Fibroblast of skin of left biceps (primary cell): ENCODE data around the gene NECTIN1.

Experiments used
- DNase-seq, 2 experiments: peaks; one replicate each; pipeline ENCODE4 v3.0.0-alpha.2; 2013; ENCODE audit warnings: low read depth in 2 of 2

Gene NECTIN1

DNA sequence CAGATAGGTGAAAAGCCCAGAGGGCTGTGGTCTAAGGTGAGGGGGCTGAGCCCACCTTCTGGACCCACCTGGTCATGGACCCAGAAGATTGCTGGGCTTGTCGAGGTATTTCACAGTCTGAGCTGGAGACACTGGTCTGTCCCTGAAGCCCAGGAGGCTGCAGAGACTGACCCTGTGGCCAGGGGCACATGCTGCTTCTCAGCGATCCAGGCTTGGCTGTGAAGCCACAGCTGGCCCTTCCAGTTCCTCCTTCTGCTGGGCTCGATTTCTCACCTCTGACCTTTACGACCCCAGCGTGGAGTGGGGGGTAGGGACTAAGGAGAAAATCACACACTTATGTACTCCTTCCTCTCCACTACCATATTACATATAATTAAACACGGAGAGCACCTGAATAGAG, 88.5 kb downstream of the NECTIN1 start:
- DNase-seq = no peak

GRCh38 chr11:119639642-119640205, 89.3 kb downstream of the NECTIN1 start:
- no peak for DNase-seq

DNA sequence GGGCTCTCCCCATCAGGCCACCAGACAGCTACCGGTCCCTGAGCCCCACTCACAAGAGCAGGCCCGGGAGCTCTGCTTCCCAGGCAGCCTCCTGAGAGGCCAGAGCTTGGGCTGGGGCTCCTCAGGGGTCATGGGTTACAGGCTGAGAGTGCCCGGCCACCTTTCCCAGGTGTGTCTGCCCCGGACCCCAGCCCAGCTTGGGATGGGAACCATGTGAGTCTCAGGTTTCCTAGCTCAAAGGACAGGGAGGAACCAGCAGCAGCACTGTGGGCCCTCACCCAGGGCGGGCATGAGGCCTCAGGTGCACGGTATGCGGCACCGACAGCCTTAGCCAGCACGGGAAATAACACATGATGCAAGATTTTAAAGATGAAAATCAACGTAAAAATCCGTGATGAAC, 90.1 kb downstream of the NECTIN1 start:
- no peak for DNase-seq

DNA sequence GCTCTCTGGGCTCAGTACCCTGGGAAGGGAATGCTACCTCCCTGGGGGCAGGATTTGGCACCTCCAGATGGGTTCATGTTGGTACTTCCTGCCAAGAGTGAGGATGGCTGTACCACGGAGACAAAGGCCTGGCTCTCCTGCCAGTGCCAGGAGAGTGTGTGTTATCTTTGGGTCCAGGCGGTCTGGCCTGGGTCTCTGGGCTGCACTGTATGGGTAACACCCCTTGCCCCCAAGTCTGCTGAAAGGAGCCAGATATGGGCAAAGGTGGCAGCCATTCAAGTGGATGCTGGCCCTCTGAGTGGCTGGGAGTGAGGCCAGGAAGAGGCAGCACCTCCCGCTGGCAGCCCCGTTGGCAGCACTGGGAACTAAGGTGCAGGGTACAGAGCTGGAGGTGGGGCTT, 91.5 kb downstream of the NECTIN1 start:
- DNase-seq = no peak

- no peak for DNase-seq
These were observed 93.2 kb downstream of the NECTIN1 start for GRCh38 chr11:119635776-119636175.

GRCh38 chr11:119635041-119635740, 93.8 kb downstream of the NECTIN1 start:
- no peak for DNase-seq

- DNase-seq = no peak
These were observed 94.7 kb downstream of the NECTIN1 start for GRCh38 chr11:119634301-119634700.

DNA sequence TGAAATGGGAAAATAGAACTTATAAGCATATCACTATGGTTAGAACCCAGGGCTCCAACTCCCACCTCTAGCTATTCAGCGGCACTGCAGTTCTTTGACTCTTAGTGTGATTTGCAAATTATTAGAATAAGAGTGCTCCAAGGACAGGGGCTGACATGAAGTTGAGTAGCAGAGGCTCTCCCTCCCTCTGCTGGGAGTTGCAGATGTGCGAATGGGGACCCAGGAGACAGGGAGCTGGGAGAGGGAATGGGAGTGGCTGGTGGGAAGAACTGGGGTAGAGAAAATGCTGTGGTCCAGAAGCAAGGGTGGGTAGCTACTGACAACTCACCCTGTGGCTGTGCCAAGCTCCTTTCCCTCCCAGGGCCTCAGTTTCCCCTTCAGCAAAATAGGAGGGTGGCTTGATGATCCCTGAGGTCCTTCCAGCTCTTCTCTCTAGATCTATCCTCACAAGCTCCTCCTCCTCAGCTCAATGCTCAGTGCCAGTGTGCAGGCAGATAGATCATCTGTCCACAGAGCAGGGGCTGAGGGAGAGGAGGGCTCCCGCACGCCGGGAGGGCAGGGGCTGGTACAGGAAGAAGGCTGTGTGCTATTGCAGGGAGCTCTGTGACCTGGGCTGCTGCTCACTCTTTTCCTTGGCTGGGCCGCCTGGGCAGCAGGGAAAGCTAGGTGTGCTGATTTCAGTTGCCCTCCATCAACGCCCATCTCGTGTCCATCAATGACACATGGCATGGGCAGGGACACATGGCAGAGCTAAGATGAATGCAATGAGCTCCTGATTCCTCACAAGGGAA, 99.0 kb downstream of the NECTIN1 start:
- DNase-seq = no peak

- DNase-seq = no peak
These were observed 99.9 kb downstream of the NECTIN1 start for GRCh38 chr11:119629085-119629484.

GRCh38 chr11:119627286-119627685, 101.7 kb downstream of the NECTIN1 start:
- DNase-seq = no peak

DNA sequence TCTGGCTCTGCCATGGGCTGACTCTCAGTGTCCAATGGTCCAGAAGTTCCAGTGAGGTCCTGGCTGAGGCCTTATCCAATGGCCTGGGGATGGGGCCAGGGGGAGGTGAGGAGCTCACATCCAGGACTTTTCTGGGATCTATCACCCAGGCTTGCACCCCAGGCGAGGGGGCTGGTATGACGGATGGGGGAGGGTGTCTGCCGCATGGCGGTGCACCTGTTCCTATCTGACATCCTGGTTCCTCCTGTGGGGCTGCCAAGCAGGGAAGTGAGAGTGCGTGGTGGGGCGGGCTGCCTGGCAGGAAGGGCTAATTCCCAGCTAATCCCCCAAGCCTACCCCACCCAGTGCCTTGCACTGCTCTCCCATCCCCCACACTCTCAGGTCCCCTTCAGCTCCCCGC, 102.1 kb downstream of the NECTIN1 start:
- DNase-seq = no peak

- no peak for DNase-seq
These were observed 102.7 kb downstream of the NECTIN1 start for GRCh38 chr11:119626197-119626841.

DNA sequence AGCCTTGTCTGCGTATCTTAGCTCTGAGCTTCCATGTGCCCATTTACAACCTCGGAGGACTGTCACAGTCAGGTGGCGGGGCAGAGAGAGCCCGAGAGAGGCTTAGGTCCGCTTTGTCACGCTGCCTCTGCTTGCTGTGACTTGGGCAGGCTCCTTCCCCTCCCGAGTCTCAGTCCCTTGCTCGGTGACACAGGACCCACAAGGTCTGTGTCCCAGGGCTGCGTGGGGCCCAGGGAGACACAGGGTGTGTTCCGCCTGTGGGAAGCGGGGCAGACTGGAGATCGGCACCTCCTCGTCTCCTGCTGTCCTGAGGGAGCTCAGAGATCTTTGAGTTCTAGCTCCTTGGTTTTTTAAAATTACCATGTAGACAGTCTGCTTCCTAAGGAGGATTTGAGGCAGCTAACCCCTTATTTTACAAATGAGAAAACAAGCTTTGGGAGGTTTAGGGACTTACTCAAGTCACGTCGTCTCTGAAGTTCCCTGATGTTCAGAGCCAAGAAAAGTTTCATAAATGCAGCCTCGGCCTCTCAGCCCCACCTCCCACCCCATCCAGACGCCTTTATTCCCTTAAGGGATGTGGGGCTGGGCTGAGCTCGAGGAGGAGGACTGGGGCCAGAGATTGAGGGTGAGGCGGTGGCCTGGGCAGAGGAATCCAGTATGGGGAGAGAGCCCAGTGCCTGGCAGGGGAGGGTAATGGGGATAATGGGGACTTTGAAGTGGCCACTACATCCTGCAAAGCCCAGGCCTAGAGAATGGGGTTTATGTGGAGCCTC, 103.6 kb downstream of the NECTIN1 start:
- no peak for DNase-seq

DNA sequence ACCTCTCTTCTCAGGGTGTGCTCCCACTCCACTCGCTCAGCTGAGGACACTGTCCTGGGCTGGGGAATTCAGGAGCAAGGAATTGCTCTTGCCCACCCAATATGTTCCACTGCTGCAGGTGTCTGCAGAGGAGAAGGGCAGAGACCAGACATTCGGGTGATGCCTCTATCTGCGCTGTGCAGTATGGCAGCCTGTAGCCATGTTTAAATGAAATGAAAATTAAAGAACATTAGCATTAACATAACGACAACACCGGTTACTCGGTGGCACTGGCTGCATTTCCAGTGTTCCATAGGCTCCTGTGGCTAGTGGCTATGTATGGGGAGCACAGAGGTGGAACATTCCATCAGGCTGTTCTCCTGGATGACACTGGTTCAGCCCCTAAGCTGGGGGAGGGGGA, 104.4 kb downstream of the NECTIN1 start:
- DNase-seq = no peak

- no peak for DNase-seq
These were observed 104.8 kb downstream of the NECTIN1 start for GRCh38 chr11:119624102-119624615.

DNA sequence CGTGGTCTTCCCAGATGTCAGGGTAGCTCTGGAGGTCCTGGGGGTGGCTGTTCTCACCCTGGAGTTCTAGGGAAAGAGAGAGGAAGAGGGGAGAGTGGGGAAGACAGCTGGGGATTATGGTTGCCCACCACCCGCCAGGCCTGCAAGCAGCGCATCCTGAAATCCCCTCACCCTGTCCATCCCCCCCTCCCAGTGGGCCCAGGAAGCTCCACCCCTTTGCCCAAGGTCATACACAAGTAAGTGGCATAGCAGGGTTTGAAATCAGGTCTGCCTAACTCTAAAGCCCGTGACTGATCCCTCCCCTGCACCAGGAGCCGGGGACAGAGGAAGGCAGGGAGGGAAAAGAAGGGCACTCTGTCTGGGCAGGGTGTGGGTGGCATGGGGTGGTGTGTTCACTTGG, 105.3 kb downstream of the NECTIN1 start:
- DNase-seq = no peak

- no peak for DNase-seq
These were observed 106.4 kb downstream of the NECTIN1 start for GRCh38 chr11:119622454-119623143.

DNA sequence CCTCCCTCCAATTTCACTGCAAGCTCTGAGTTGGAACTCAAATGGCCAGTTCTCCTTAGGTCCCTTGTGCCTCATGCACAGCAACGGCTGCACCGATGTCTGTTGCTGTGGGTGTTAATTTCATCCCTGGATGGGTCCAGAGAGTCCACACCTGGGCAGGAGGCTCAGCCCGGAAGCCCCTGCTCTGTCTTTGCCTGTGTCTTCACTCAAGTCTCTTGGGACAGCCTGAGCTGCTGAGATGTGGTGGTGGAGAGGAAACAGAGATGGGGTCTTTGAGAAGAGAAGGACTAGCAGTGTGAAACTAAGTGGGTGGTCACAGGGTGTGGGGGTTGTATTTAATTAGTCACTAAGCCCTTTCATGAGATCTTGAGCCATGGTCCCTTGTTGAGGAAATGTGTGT, 109.3 kb downstream of the NECTIN1 start:
- no peak for DNase-seq

- no peak for DNase-seq
These were observed 110.6 kb downstream of the NECTIN1 start for GRCh38 chr11:119618208-119618909.

- no peak for DNase-seq
These were observed 111.7 kb downstream of the NECTIN1 start for GRCh38 chr11:119617340-119617713.
